ENCODE results near the gene ZDHHC19.
"Not testable (repeated sequence)": the region's sequence is repeated elsewhere in the genome, so short reads cannot be mapped to it uniquely, and the experiment has no call there.

Gene ZDHHC19

DNA sequence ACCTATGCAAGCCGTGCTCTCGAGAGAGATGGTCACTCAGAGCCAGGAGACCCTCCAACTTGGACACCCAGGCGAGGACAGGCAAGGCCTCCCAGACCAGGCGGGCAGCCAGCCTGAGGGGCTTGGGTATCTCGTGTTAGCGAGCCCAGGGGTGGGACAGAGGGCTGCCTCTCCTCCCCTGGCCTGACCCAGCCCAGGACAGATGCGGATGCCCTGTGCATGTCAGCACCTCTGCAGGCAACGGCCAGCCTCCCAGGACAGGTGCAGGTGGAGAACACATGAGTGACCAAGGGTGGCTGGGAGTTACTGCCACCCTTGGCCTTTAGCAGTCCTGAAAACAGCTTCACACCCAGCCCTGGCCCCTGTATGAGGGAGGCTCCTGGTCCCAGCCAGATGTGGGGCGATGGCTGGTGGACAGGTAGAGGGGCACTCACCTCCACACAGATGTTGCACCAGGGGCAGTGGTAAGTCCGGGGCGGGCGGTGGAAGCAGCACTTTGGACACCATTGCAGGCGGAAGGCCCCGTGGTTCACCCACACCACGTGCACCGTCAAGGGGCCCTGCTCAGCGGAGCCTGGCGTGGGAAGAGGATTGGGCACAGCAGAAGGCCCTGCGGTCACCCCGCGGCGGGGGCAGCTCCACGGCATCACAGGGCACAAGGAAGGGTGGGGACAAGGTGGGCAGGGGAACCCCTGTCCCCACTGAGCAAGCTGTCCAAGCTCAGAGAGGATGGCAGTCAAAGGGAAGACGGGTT, 2.1 kb downstream of the ZDHHC19 start:
- Histone ChIP-seq H3K36me3 (ENCODE audit: low read depth) (no peaks in the 10 kb centered on the region), H3K4me3 (ENCODE audit: severe bottlenecking) (no peak overlapping the region), H3K27me3 (ENCODE audit: insufficient read depth, poor library complexity, severe bottlenecking) (no peaks in the 10 kb centered on the region), H3K9me3 (ENCODE audit: severe bottlenecking) (no peaks in the 10 kb centered on the region), H3K4me1 (ENCODE audit: insufficient read depth, poor library complexity, severe bottlenecking) (no peaks in the 10 kb centered on the region), H3K27ac (ENCODE audit: poor library complexity, severe bottlenecking) (no peak overlapping the region)
- ATAC-seq (ENCODE audit: low read depth) (no peak), DNase-seq (ENCODE audit: low spot score) (no peak)
- TF ChIP-seq, protein P1, sequence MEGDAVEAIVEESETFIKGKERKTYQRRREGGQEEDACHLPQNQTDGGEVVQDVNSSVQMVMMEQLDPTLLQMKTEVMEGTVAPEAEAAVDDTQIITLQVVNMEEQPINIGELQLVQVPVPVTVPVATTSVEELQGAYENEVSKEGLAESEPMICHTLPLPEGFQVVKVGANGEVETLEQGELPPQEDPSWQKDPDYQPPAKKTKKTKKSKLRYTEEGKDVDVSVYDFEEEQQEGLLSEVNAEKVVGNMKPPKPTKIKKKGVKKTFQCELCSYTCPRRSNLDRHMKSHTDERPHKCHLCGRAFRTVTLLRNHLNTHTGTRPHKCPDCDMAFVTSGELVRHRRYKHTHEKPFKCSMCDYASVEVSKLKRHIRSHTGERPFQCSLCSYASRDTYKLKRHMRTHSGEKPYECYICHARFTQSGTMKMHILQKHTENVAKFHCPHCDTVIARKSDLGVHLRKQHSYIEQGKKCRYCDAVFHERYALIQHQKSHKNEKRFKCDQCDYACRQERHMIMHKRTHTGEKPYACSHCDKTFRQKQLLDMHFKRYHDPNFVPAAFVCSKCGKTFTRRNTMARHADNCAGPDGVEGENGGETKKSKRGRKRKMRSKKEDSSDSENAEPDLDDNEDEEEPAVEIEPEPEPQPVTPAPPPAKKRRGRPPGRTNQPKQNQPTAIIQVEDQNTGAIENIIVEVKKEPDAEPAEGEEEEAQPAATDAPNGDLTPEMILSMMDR (IDR thresholded peaks at IDR 0.05; ENCODE audit: poor library complexity, severe bottlenecking) = no peak

DNA sequence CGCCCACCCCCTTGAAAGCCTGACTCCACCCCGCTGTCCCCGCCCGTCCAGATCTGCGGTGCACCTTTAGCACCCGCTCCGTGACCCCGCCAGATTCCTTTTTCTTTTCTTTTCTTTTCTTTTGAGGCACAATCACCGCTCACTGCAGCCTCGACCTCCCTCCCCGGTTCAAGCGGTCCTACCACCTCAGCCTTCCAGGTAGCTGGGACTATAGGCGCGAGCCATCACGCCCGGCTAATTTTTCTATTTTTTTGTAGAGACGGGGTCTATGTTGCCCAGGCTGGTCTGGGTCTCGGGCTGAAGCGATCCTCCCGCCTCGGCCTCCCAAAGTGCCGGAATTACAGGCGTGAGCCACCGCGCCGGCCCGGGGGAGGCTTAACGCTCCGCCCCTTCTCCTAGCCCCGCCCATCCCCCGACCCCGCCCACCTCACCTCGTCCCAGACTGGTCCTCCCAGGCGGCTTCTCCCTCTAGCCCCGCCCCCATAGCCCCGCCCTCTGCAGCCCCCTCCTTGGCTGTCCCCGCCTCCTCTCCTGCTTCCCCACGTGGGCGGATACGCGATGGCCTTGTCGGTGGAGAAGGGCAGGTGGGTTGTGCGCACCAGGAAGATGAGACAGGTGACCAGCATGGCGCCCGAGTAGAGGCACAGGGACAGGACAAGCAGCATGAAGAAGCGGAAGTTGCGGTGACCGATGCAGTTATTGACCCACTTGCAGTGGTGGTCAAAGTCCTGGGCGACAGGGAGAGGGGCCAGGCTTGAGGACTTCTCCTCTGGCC, 3.2 kb downstream of the ZDHHC19 start:
- DNase-seq (ENCODE audit: low spot score) = no peak
- TF ChIP-seq, protein P1 (IDR thresholded peaks at IDR 0.05; ENCODE audit: poor library complexity, severe bottlenecking) = no peak
- Histone ChIP-seq H3K27me3 (ENCODE audit: insufficient read depth, poor library complexity, severe bottlenecking) (no peaks in the 10 kb centered on the region), H3K4me3 (ENCODE audit: severe bottlenecking) (peak overlapping the region; percentile 43), H3K36me3 (ENCODE audit: low read depth) (no peaks in the 10 kb centered on the region), H3K27ac (ENCODE audit: poor library complexity, severe bottlenecking) (no peak overlapping the region), H3K4me1 (ENCODE audit: insufficient read depth, poor library complexity, severe bottlenecking) (no peaks in the 10 kb centered on the region), H3K9me3 (ENCODE audit: severe bottlenecking) (no peaks in the 10 kb centered on the region)
- ATAC-seq (ENCODE audit: low read depth) = peak; percentile 59

- no peaks in the 10 kb centered on the region for H3K4me1 ChIP-seq (ENCODE audit: insufficient read depth, poor library complexity, severe bottlenecking)
- H3K9me3 ChIP-seq (ENCODE audit: severe bottlenecking) = no peaks in the 10 kb centered on the region
- TF ChIP-seq, protein P1 (IDR thresholded peaks at IDR 0.05; ENCODE audit: poor library complexity, severe bottlenecking) = no peak
- DNase-seq (ENCODE audit: low spot score) (no peak), ATAC-seq (ENCODE audit: low read depth) (0 out of 3 replicates have a peak, but pooled peaks have one; percentile 5)
- peak overlapping the region; percentile 27 for H3K4me3 ChIP-seq (ENCODE audit: severe bottlenecking)
- H3K27ac ChIP-seq (ENCODE audit: poor library complexity, severe bottlenecking) = no peak overlapping the region
- no peaks in the 10 kb centered on the region for H3K36me3 ChIP-seq (ENCODE audit: low read depth)
- H3K27me3 ChIP-seq (ENCODE audit: insufficient read depth, poor library complexity, severe bottlenecking) = no peaks in the 10 kb centered on the region
These were observed 3.9 kb downstream of the ZDHHC19 start for GRCh38 chr3:196207159-196207832.

DNA sequence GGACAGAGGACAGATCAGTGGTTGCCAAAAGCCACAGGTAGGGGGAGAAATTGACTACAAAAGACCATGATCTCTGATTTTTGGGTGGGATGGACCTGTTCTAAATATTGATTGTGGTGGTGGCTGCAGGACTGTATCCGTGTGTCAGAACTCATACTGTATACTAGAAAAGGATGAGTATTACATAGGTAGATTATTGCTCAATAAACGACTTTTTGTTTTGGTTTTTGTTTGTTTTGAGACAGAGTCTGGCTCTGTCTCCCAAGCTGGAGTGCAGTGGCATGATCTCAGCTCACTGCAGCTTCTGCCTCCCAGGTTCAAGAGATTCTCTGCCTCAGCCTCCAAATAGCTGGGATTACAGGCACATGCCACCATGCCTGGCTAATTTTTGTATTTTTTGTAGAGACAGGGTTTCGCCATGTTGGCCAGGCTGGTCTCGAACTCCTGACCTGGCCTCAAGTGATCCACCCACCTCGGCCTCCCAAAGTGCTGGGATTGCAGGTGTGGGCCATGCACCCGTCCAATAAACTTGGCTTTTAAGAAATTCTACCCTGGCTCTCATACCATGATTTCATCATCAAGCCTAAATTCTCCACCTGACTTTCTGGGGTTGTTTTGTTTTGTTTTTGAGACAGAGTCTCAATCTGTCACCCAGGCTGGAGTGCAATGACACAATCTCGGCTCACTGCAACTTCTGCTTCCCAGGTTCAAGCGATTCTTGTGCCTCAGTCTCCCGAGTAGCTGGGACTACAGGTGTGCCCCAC, 5.6 kb downstream of the ZDHHC19 start:
- not testable (repeated sequence) for H3K4me3 ChIP-seq (ENCODE audit: severe bottlenecking); ATAC-seq (ENCODE audit: low read depth); H3K27ac ChIP-seq (ENCODE audit: poor library complexity, severe bottlenecking); H3K9me3 ChIP-seq (ENCODE audit: severe bottlenecking); DNase-seq (ENCODE audit: low spot score); H3K27me3 ChIP-seq (ENCODE audit: insufficient read depth, poor library complexity, severe bottlenecking); H3K36me3 ChIP-seq (ENCODE audit: low read depth); H3K4me1 ChIP-seq (ENCODE audit: insufficient read depth, poor library complexity, severe bottlenecking)

- DNase-seq (ENCODE audit: low spot score) (no peak), ATAC-seq (ENCODE audit: low read depth) (no peak)
- Histone ChIP-seq H3K36me3 (ENCODE audit: low read depth) (no peaks in the 10 kb centered on the region), H3K9me3 (ENCODE audit: severe bottlenecking) (no peaks in the 10 kb centered on the region), H3K4me3 (ENCODE audit: severe bottlenecking) (no peak overlapping the region), H3K4me1 (ENCODE audit: insufficient read depth, poor library complexity, severe bottlenecking) (no peaks in the 10 kb centered on the region), H3K27ac (ENCODE audit: poor library complexity, severe bottlenecking) (no peak overlapping the region), H3K27me3 (ENCODE audit: insufficient read depth, poor library complexity, severe bottlenecking) (no peaks in the 10 kb centered on the region)
- TF ChIP-seq, protein P1 (IDR thresholded peaks at IDR 0.05; ENCODE audit: poor library complexity, severe bottlenecking) = no peak
These were observed 7.4 kb downstream of the ZDHHC19 start for GRCh38 chr3:196203846-196204245.

Measured in RWPE2 (cell line).